Activated CD4-positive, alpha-beta T cell treated with anti-CD3 and anti-CD28 coated beads, Interleukin-2, Interleukin-6, amounts not matched to agents 100 ng/mL and 50 ng/mL, durations not matched to agents 16 hours and 8 hours (primary cell): ENCODE results near the gene TRIM8.
"Not testable (repeated sequence)": the region's sequence is repeated elsewhere in the genome, so short reads cannot be mapped to it uniquely, and the experiment has no call there.

Experiments used
- DNase-seq: peaks from one replicate; pipeline ENCODE4 v3.0.0-alpha.2; 2020

Gene TRIM8

DNA sequence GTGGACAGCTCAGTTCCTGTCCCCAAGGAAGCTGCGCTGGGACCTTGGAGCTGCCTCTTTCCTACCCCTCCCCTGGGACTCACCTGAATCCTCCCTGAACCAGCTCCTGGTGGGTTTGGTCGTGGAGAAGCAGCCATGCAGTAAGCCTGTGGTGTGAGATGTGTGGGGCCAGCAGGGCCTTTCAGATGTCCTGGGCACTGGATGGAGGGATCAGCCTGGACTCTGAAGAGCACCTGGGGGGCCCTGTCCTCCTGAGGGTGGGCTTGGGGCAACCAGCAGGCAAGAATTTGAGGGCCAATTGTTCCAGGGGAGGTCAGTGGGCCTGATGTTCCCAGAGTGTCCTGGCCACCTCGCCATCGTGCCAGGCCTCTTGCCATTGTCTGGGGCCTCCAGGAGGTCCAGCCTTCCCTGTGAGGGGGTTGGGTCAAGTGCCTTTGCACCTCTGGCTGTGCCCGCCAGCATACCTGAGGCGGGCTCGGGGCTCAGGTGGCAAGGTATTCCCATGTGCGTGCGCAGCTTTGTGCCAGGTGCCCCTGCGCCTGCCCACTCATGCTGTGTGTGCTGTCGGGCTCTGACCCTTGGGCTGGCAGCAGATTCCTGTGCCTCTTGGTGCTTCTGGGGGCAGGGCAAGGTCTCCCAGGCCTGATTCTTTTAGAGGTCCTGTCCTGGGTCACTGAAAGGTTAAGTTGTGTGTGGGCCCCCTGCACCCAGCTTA is 7.3 kb downstream of the TRIM8 start:
- no peak for DNase-seq

DNA sequence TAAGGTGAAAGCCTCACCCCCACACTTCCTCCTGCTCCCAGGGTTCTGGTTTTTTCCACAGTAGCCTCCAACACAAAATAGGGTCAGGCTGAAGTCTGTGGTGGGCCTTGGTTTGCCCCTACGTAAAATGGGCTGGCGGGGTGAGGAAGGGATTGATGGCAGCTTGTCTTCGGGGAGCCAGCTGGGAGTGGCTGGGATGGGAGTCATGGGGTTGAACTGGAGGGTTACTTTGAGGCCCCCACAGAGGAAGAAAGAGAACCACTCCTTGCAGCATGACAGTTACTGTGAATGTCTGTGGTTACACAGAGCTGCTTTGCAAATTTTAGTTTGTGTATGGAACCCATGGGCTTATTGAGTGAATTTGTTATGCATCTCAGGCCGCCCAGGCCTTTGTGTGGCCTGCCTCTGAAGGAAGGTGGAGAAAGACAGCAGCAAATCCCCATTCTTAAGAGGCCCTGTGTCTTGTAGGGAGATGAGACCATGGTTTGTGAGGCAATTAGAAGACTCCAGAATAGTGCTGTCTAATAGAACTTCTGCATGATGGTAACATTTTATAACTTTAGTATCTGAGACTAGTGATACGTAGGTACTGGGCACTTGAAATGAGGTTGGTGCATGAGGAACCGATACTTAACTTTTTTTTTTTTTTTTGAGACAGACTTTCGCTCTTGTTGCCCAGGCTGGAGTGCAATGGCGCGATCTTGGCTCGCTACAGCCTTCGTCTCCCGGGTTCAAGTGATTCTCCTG is 8.1 kb downstream of the TRIM8 start:
- no peak for DNase-seq

DNA sequence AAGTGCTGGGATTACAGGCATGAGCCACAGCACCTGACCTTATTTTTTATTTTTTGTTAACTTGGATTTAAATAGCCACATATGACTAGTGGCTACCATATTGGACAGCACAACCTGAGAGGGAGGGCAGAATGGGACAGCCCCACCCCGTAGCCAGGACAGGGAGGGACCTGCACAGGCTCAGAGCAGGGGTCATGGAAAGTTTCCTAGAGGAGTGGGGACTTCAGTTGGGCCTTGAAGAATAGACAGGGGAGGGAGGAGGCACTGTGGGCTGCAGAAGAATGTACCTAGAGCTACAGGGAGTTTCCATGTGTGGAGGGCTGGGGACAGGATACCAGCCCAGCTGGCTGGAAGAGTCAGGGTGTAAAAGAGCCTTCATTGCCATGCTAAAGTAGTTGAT is 8.8 kb downstream of the TRIM8 start:
- DNase-seq = no peak

DNA sequence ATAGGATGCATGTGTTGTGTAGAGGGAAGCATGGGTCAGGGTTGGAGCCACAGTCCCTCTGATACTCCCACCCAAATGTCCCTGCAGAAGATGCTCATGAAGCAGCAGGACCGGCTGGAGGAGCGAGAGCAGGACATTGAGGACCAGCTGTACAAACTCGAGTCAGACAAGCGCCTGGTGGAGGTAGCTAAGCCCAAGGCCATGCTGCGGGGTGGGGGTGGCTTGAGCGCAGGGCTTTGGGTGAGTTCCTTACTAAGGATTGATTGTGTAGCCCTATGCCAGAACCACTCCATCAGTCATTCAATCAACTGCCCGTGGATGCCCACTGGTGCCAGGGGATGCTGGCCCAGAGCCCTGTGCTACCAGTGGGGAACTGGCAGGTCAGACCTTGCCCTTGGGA is 10.3 kb downstream of the TRIM8 start:
- DNase-seq = no peak

DNA sequence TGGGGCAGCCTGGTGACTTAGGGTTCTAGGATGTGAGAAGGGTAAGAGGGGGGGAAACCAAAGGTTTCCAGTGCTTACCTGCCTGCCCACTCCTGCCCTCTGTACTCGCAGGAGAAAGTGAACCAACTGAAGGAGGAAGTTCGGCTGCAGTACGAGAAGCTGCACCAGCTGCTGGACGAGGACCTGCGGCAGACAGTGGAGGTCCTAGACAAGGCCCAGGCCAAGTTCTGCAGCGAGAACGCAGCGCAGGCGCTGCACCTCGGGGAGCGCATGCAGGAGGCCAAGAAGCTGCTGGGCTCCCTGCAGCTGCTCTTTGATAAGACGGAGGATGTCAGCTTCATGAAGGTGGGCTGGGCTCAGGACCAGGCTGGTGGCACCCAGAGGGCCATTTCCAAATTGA is 10.7 kb downstream of the TRIM8 start:
- DNase-seq = no peak

DNA sequence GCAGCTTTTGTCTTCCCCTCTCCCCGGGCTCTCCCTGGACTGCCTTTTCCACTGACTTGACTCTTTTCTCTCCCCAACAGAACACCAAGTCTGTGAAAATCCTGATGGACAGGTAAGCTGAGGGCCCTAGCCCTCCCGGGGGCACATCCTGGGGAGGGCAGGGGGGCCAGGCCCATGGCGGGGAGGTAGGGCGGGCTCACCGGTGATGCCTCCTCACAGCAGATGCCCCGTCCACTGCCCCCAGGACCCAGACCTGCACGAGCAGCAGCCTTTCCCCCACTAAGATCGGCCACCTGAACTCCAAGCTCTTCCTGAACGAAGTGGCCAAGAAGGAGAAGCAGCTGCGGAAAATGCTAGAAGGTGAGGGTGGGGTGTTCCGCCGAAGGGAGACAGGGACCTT is 11.7 kb downstream of the TRIM8 start:
- DNase-seq = no peak

DNA sequence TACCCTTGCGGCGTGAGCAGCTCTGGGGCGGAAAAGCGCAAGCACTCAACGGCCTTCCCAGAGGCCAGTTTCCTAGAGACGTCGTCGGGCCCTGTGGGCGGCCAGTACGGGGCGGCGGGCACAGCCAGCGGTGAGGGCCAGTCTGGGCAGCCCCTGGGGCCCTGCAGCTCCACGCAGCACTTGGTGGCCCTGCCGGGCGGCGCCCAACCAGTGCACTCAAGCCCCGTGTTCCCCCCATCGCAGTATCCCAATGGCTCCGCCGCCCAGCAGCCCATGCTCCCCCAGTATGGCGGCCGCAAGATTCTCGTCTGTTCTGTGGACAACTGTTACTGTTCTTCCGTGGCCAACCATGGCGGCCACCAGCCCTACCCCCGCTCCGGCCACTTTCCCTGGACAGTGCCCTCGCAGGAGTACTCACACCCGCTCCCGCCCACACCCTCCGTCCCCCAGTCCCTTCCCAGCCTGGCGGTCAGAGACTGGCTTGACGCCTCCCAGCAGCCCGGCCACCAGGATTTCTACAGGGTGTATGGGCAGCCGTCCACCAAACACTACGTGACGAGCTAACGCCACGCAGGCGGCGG is 12.6 kb downstream of the TRIM8 start:
- DNase-seq = no peak

DNA sequence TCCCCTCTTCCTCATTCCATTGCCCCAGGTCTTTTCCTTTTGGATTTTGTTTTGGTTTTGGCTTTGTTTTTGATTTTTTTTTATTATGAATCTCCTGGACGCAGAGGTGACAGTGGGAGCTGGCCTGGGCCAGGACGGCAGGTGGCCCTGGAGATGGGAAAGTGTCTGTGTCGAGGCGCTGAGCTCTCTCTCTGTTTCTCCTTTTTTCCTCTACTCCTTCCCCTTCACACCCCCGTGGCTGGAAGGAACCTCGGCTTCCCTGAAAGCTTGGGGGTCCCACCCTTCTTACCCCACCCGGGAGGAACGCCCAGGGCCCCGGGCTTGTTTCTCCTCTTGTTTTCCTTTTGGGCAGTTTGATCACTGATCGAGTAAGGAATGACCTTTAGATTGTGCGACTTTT is 13.2 kb downstream of the TRIM8 start:
- DNase-seq = no peak

DNA sequence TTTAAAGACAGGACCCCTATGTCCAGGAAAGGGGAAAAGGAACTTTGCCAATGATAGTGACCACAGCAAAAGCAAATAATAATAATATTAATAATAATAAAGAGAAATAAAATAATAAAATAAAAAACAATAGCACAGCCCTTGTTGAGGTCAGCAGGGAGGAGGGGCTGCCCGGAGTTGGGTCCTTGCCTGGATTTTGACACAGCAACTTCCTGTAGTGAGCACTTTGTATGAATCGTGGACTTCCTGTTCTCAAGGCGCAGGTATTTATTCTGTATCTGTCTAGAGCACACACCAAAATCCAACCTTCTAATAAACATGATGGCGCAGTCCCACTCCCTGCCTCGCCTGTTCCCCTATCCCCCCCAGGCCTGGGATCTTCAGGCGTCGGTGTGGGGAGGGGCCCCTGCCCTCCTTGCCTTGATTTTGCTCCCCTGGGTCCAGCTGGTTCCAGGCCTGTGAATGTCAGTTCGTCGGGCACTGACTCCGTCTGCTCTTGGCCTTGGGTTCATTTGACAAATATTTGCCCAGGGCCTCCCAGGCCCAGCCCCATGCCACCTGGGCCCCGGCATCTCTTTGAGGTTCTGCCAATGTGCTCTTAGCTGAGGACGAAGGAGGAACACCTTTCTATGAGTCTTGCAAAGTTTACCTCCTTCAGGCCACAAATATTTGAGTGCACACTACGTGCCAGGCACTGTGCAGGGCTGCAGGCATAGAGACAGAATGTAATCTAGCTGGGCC is 13.9 kb downstream of the TRIM8 start:
- no peak for DNase-seq

DNA sequence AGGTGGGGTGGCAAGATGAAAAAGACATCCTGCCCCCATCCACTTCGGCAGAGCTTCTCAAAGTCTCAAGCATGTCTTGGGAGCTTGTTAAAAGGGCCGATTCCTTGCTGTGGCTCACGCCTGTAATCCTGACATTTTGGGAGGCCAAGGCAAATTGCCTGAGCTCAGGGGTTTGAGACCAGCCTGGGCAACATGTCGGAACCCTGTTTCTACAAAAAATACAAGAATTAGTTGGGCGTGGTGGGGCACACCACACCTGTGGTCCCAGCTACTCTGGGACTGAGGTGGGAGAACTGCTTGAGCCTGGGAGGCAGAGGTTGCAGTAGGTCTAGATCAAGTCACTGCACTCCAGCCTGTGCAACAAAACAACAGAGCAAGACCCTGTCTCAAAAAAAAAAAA is 14.5 kb downstream of the TRIM8 start:
- no peak for DNase-seq

DNA sequence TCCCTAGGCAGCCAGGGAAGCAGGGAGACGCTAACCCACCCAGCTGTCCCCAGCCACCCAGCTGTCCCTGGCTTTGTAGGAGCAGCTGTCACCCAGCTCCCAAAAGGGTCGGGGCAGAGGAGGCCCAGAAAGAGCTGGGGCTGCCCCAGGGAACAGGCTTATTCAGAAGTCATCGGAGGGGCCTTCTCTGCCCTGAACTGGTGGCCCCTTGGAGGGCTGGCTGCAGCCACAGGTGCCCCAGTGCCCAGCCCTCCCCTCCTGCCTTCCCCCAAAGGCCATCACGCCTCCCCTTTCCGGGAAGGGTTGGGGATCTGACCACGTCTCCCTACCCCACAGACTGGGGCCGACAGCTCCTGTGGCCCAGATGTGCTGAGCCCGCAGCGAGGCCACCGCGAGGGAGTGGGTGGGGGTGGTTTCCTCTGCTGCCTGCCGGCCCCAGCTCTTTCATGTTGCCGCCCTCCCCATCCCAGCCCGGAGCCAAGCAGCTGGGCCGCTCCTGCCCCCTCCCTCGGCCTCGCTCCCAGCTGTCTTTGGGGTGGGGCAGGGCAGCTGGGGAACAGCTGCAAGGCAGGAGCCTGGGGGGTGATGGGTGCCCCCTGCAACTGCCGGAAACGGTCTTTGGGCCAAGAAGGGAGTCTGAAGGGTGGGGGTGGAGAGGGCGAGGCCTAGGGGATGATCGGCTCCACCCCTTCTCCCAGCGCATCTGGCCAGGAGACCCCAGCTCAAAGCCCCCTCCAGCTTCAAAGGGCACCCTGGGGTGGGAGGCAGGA is 16.8 kb downstream of the TRIM8 start:
- DNase-seq = peak; percentile 79

DNA sequence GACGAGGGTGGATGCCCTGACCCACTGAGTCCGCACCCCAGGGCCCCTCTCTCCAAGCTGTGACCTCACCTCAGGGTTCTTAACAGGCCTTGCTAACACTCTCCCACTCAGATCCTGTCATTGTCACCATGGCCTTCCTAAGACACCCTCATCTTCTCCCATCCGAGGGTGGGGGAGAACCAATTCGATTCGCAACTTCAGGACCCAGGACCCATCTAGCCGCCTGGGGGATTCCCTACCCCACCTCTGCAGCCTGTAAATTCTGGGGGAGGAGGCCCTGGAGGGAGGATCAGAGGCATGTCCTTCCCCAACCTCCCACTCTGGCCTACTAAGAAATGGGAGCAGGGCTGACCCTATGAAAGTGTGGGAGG is 17.4 kb downstream of the TRIM8 start:
- DNase-seq = no peak

DNA sequence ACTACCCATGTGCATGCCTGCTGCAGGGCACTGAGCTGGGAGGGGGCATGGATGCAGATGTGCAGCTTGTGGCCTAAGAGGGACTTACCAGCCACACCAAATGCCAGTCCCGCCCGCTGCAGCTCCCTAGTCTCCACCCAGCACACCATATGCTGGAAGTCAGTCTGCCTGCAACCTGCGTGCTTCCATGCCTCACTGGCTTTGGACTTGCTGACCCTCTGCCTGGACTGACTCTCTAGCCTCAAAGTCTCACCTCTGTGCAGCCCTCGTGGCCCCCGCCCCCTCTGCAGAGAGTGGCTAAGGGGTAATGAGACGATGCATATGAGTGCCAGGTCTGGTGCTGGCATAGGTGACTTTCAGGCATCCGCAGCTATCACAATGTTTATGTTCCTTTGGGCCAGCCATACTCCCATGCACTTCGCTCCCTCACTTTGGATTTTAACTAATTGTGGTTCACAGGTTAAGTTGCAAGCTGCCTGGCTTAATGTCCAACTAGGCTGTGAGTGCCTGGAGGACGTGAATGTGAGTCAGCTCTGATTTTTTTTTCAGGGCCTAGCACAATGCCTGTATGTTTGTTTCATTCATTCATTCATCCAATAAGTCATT is 21.7 kb downstream of the TRIM8 start:
- DNase-seq = no peak

DNA sequence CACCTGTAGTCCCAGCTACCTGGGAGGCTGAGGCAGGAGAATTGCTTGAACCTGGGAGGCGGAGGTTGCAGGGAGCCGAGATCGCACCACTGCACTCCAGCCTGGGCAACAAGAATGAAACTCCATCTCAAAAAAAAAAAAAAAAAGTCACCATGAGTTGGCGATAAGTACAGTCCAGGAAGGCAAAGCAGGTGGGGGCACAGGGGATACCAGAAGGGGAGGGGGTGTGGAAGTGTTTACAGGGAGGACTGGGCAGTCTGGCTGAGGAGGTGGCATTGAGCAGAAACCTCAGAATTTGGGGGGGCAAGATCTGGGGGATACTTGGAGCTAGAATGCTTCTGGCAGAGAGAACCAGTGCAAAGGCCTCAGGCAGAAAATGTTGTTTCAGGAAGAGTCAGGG is 23.1 kb downstream of the TRIM8 start:
- not testable (repeated sequence) for DNase-seq

DNA sequence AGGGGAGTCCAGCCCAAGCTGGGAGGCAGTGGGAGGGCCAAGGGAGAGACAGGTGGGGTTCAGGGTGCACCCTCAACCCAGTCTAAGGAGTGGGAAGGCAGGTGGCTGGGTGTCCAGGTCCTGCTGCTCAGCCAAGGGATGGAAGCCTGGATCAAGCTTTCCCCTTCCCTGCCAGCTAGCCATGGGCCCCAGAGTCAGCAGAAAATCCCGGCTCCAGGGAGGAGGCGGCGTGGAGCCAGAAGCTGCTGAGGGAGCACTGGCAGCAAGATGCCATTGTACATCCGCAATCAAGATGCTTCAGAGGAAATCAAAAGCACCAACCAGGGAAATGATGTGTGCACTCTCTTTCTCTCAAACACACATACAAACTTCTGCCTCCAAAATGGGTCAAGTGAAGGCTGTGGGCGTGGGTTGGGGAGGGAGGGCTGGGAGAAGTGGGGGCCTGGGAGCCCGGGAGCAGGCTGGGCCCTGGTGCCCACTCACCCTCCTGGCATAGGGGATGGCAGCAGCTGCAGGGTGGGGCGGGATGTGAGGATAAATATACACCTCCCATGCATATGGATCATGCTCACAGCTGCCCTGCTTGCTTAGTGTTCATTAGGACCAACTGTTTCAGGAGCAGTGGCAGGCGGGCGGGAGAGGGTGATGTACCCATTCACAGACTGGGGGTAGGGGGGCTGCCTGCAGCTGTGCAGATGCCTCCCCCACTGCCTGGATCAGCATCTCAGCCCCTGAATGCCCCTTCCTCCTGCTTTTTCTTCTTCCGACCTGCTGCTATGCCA is 24.2 kb downstream of the TRIM8 start:
- DNase-seq = no peak

DNA sequence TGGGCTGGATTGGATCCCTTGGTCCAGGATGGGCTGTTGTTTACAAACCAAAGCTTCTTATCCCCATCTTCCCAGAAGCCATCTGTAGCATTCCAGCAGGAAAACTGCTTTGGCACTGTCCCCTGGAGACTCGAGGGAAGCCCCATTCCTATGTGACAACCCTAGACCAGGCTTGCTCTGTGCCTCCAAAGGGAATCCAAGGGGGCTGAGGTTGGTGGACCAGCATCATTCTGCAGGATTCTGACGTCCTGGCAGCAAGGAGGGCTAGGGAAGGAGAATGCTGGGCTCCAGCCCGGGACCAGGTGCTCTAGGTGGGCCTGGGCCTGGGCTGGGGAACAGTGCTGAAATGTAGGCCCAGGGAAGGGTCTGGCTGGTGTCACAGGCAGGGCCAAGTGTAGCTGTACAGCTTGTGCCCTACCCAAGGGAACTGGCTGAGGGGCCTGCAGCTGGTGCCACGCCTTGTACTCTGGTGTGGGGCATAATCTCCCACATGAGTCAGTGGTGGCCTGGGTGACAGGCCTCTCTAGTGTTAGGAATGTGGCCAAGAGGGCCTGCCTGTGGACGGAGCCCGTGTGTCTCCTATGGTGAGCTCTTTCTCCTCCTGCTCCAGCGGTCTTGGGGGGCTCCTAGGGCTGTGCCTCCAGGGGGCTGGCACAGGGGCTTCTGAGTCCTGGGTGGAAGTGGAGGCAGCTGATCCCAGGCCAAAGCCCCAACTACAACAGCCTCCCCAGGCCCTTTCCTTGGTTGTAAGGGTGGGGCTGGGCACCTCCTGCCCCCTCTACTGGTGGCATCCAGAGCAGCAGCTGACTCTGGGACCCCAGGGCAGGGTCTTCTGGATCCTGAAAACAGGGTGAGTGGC is 25.2 kb downstream of the TRIM8 start:
- DNase-seq = no peak

DNA sequence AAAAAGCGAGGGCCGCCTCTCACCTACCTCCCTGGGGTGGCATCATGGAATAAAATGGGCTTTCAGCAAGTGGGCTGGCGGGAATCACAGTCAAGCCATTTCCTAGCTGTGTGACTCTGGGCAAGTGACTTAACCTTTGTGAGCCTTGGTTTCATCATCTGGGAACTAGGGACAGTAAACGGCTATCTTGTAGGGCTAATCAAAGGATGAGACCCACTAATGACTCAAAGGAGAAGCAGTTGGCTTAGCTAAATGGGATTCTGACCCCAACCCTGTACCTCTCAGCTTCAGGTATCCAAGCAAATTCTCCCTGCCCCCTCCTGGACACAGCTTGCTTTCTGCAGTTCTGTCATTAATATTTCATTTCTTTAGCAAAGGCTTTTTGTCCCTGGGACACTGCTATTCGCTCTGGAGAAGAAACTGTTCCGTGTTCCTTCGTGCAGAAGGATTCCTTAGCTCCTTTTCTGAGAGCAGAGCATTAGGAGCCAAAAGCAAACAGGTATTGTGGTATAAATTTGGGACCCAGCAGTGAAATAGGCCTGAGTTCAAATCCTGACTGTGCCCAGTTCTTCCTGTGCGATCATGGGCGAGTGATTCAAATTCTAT is 25.9 kb downstream of the TRIM8 start:
- DNase-seq = no peak

DNA sequence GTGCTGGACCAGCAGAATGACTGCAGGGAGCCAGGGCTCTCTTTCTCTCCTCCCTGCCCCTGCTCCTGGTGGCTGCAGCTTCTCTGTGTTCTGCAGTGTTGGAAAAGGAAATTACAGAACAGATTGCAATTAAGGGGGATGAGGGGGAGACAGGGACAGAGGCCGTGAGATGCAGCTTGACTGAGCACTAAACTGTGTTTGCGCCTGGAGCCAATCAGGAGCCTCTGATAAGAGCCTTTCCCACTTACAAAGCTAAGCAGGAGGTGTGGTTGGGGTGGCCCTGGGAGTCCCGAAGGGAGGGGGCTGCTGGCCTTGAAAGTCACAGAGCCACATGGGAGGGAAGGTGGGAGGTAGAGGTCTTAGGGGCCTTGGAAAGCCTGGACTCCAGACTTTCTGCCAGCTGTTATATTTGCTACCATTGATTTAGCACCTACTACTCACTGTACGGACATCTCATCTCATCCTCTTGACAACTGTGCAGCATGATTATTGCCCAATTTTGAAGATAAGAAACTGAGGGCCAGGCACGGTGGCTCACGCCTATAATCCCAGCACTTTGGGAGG is 26.7 kb downstream of the TRIM8 start:
- DNase-seq = no peak

DNA sequence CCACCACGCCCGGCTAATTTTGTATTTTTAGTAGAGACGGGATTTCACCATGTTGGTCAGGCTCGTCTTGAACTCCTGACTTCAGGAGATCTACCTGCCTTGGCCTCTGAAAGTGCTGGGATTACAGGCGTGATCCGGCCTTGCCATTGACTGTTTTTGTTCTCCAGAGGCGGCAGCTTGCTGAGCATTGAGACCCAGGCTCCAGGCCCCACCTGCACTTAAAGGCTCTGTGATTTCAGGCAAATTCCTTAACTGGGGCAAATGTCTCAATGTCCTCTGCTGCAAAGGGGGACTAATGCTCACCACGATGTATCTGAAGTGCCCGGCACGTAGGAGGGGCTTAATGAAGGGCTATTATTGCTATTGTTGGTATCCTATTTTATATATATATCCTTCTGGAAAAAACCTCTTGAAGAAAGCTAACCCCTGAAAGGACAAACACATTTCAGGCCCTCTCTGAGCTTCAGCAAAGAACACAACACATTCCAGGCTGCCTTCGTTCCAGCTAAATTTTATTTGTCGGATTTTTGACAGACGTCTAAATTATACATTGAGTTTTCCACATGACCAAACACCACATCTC is 29.0 kb downstream of the TRIM8 start:
- no peak for DNase-seq
